Uterus (tissue), 4 donors: ENCODE data around the gene ABHD12B. TPM values are rescaled to one million over a fixed set of nuclear protein-coding genes. Genes with fewer than 3 reads are reported as not detected.

Experiments
- DNase-seq, 2 donors: peaks; one replicate each; pipeline ENCODE4 v3.0.0-alpha.2; 2019 to 2020
- H3K27ac ChIP-seq, 2 donors: fragments of 200-600 bp; sonication (generic); 1 replicate in 1 of 2; 2 replicates in 1 of 2; pipeline ENCODE4 v1.5.1; 2016 to 2018
- H3K27me3 ChIP-seq, 2 donors: fragments of 200-600 bp; sonication (generic); one replicate each; pipeline ENCODE4 v1.5.1; 2018 to 2019; ENCODE audit warnings: control low read depth in 1 of 2
- H3K36me3 ChIP-seq, 2 donors: fragments of 200-600 bp; sonication (generic); one replicate each; pipeline ENCODE4 v1.5.1; 2019; ENCODE audit warnings: control low read depth in 1 of 2
- H3K4me1 ChIP-seq, 2 donors: fragments of 200-600 bp; sonication (generic); one replicate each; pipeline ENCODE4 v1.5.1; 2018 to 2019; ENCODE audit warnings: control low read depth in 1 of 2
- H3K4me3 ChIP-seq, 2 donors: fragments of 200-600 bp; sonication (generic); 1 replicate in 1 of 2; 2 replicates in 1 of 2; pipeline ENCODE4 v1.5.1; 2018 to 2019; ENCODE audit warnings: mild to moderate bottlenecking in 1 of 2
- H3K9me3 ChIP-seq, 2 donors: fragments of 200-600 bp; sonication (generic); one replicate each; pipeline ENCODE4 v1.5.1; 2019; ENCODE audit warnings: control low read depth in 1 of 2
- CTCF ChIP-seq, 4 experiments: fragments of 200-600 bp in 2 of 4; fragments of 450-650 bp in 2 of 4; sonication (generic) in 2 of 4; IDR thresholded peaks; one replicate each; pipeline ENCODE4 v1.5.1; 2016 to 2019; ENCODE audit warnings: antibody characterized with exemption in 4 of 4, mild to moderate bottlenecking in 2 of 4, moderate library complexity in 1 of 4
- POLR2A ChIP-seq, 2 donors: fragments of 450-650 bp; IDR thresholded peaks; one replicate each; pipeline ENCODE4 v1.6.1; 2016; ENCODE audit warnings: antibody characterized with exemption in 2 of 2, mild to moderate bottlenecking in 1 of 2, moderate library complexity in 1 of 2
- intact Hi-C: fragments of 100-400 bp; cut with DNase I; formaldehyde crosslinking; loops from one replicate; pipeline ENCODE4 v1.15.1; 2023; ENCODE audit warnings: low total_unique reads
- total RNA-seq, 4 donors: library from RNA; depleted of rRNA in 3 of 4; stranded (reverse); fragments of >200 nt in 3 of 4; gene quantifications; one replicate each; pipeline versions ENCODE4 v1.1.0 to v1.2.4, GENCODE V29; 2014 to 2023
- donor health status: DM: yes; HTN: yes; CAD: no.

The ABHD12B gene
- total RNA-seq, 4 donors from 2014 or later = not detected

DNA sequence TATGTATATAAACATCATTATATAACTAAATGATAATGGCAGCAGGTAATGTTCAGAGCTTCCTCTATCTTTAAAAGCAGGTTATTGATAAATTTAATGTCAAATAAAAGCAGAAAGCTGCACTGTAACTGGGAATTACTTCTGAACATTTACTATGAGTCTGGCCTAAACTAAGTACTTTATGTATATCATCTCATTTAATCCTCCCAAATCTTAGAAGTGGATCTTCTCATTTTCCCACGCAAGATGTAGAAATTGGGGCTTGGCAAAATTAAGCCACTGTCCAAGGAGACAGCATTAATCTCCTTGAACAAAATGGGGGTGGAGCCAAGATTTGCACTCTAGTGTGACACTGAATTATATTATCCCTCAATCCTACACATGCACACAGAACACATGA is 46.5 kb upstream of the ABHD12B start:
- intact Hi-C loops = no loop called here
- Histone ChIP-seq H3K36me3 (no peaks in the 10 kb centered on the region), H3K4me3 (no peak overlapping the region), H3K9me3 (no peaks in the 10 kb centered on the region), H3K4me1 (peaks cover 0 to 8% of the 10 kb centered on the region in 2 donors), H3K27ac (no peak overlapping the region), H3K27me3 (no peaks in the 10 kb centered on the region)
- DNase-seq = no peak
- TF ChIP-seq POLR2A (IDR thresholded peaks at IDR 0.05) = no peak

DNA sequence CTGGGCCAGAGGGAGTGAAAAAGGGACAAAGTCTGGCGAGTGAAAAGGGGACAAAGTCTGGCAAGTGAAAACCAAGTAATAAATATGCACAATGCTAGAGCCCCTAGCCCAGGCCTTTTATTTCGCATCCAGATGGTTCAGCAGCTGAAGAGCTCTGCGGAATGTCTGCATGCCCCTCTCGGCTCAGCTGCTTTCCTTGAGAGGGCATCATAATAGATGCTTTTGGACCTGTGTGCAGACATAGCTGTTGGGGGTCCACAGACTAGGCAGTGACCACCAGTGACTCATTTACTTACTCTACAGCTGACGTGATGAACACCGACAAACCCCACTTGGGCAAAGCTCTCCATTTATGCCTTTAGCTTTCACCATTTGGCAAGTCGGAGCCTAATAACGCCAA is 45.2 kb upstream of the ABHD12B start:
- H3K9me3 ChIP-seq = no peaks in the 10 kb centered on the region
- no peak for TF ChIP-seq CTCF (IDR thresholded peaks at IDR 0.05)
- no peak for TF ChIP-seq POLR2A (IDR thresholded peaks at IDR 0.05)
- H3K4me1 ChIP-seq = peaks cover 0 to 8% of the 10 kb centered on the region in 2 donors
- DNase-seq = no peak
- no peaks in the 10 kb centered on the region for H3K27me3 ChIP-seq
- H3K27ac ChIP-seq = no peak overlapping the region
- intact Hi-C loops = no loop called here
- no peaks in the 10 kb centered on the region for H3K36me3 ChIP-seq
- no peak overlapping the region for H3K4me3 ChIP-seq

DNA sequence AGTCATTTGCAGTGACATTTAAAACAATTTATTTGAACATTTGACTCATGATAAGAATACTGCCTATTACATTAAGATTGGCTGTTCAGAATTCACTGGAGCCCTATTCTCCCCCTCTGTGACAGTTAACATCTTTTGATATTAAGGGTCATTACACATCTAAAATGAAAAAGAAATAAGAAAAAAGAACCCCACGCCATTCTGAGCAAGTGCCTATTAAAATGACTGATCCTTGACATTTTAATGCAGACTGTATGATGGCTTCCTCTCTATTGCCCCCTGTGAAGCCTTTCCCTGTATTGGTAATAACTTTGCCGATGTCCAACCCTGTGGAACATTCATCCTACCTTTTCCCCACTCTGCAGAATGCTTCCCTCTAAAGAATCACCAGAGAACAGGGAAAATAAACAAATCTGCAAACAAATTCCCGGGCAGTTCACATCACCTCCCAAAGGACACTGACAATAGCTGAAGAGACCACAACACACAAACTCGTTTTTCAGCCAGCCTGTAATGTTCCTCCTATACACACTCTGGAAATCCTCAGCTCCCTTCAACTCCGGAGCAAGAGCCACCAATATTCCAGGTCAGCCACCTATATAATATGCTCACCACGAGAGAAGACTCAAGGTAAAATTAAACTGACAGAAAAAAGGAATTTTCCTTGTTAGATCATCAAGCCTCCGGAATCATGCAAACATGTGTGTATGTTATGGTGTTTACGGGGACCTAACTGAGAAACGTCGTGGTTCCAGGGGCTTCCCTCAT is 42.9 kb upstream of the ABHD12B start:
- intact Hi-C loops = no loop called here

GRCh38 chr14:50829489-50830043 is 42.3 kb upstream of the ABHD12B start:
- intact Hi-C loops = no loop called here
- peak overlapping the region; percentile 89 to 94 for H3K27ac ChIP-seq
- H3K4me3 ChIP-seq = peak overlapping the region; percentile 54 to 99

More for the DNA sequence above, 42.9 kb upstream of the ABHD12B start:
- TF ChIP-seq CTCF (IDR thresholded peaks at IDR 0.05) (no peak), POLR2A (IDR thresholded peaks at IDR 0.05) (no peak)
- Histone ChIP-seq H3K4me3 (no peak overlapping the region), H3K27ac (no peak overlapping the region), H3K9me3 (no peaks in the 10 kb centered on the region), H3K27me3 (no peaks in the 10 kb centered on the region), H3K4me1 (no peaks in the 10 kb centered on the region), H3K36me3 (no peaks in the 10 kb centered on the region)
- DNase-seq = no peak

More at GRCh38 chr14:50829489-50830043, 42.3 kb upstream of the ABHD12B start:
- no peak for DNase-seq
- Histone ChIP-seq H3K27me3 (no peaks in the 10 kb centered on the region), H3K9me3 (no peaks in the 10 kb centered on the region), H3K36me3 (no peaks in the 10 kb centered on the region), H3K4me1 (no peaks in the 10 kb centered on the region)
- no peak for TF ChIP-seq CTCF (IDR thresholded peaks at IDR 0.05)
- no peak for TF ChIP-seq POLR2A (IDR thresholded peaks at IDR 0.05)
